Fibroblast of mammary gland (primary cell): Measurements from ENCODE around the gene CD2AP.

Source experiments
- DNase-seq: peaks from one replicate; pipeline ENCODE4 v3.0.0-alpha.2; 2010; ENCODE audit warnings: low read depth
- H3K4me3 ChIP-seq: 2 replicates; pipeline ENCODE4 v1.5.1; 2011; ENCODE audit warnings: low read depth, mild to moderate bottlenecking, low read length, moderate library complexity; ENCODE audit not compliant: control insufficient read depth
- TF ChIP-seq, protein P1 (sequence below): conservative IDR thresholded peaks from 2 replicates; pipeline ENCODE4 v1.5.1; 2011; ENCODE audit warnings: low read depth, low read length, inconsistent platforms; ENCODE audit not compliant: control insufficient read depth, insufficient read depth

CD2AP gene

DNA sequence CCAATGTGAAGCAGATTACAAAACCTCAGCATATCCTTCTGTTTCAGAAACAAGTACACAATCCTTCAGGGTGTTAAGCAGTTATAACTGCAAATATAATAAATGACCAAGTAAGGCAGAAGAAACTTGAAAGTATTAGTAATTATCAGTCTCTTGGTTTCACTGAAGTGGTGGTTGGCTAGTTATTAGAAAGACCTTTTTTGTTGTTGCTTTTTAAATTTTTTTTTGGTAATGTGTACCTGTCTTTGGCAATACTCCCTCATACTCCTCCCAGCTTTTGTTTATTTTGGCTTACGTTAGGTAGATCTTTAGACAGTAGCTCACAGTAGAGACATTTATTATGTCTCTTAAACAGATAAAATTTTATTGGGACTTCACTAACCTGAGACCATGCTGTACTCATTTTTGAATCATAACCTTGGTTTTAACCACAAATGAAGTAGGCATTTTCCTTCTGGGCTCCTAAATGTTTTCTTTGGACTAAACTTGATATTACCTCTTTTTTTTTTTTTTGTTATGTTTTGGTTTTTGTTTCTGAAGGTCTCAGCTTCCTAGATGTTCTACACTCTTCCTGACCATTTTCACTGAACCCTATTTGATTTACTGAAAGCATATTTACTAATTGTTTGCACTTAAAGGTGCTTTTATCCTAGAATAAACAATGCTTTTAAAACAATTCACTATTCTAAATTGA lies 6.4 kb downstream of the CD2AP start:
- peak; percentile 71 for DNase-seq
- TF ChIP-seq, protein P1, sequence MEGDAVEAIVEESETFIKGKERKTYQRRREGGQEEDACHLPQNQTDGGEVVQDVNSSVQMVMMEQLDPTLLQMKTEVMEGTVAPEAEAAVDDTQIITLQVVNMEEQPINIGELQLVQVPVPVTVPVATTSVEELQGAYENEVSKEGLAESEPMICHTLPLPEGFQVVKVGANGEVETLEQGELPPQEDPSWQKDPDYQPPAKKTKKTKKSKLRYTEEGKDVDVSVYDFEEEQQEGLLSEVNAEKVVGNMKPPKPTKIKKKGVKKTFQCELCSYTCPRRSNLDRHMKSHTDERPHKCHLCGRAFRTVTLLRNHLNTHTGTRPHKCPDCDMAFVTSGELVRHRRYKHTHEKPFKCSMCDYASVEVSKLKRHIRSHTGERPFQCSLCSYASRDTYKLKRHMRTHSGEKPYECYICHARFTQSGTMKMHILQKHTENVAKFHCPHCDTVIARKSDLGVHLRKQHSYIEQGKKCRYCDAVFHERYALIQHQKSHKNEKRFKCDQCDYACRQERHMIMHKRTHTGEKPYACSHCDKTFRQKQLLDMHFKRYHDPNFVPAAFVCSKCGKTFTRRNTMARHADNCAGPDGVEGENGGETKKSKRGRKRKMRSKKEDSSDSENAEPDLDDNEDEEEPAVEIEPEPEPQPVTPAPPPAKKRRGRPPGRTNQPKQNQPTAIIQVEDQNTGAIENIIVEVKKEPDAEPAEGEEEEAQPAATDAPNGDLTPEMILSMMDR: no peak

DNA sequence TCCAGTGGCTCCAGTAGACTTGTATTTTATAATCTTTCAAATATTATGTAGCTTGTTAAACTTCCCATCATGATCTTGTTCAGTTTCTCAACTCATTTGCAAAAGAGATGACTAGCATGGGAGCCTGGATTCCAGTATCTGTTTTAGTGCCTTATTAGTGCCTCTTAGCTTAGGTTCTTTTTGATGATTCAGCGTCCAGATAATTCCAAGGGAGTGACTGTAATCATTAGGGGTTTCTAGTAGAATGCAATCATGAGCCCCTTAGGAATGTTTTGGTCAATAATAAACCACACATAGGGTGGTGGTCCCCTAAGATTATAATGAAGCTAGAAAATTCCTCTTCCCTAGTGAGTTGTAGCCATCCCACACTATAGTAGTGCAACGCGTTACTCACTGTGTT lies 7.0 kb downstream of the CD2AP start:
- DNase-seq: peak; percentile 92
- H3K4me3 ChIP-seq: no peak overlapping the region
- TF ChIP-seq, protein P1: no peak

More for the DNA sequence above, 6.4 kb downstream of the CD2AP start:
- H3K4me3 ChIP-seq: no peak overlapping the region

DNA sequence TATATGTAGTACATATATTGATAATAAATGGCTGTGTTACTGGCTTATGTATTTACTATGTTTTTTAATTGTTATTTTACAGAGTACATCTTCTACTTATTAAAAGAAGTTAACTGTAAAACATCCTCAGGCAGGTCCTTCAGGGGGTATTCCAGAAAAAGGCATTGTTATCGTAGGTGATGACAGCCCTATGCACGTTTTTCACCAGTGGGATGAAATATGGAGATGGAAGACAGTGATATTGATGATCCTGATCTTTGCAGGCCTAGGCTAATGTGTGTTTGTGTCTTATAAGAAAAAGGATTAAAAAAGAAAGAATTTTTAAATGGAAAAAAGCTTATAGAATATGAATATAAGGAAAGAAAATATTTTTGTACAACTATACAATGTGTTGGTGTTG lies 7.5 kb downstream of the CD2AP start:
- DNase-seq: no peak
- no peak overlapping the region for H3K4me3 ChIP-seq
- TF ChIP-seq, protein P1: no peak

DNA sequence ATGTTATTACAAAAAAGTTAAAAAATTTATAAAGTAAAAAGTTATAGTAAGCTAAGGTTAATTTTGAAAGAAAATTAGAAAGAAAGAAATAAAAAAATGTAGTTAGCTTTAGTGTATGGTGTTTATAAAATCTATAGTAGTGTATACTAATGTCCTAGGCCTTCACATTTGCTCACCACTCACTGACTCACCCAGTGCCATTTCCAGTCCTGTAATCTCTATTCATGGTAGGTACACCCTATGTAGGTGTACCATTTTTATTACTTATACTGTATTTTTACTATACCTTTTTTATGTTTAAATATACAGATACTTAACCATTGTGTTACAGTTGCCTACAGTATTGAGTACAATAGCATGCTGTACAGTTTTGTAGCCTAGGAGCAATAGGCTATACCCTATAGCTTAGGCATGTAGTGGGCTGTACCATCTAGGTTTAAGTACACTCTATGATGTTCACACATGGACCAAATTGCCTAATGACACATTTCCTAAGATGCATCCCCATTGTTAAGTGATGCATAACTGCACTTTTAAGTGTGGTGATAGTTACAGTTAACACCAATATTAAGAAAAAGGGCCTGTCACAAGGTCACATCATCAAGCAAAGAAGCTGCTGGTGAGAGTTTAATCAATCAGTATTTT lies 8.0 kb downstream of the CD2AP start:
- DNase-seq: peak; percentile 8
- TF ChIP-seq, protein P1: no peak
- no peak overlapping the region for H3K4me3 ChIP-seq

DNA sequence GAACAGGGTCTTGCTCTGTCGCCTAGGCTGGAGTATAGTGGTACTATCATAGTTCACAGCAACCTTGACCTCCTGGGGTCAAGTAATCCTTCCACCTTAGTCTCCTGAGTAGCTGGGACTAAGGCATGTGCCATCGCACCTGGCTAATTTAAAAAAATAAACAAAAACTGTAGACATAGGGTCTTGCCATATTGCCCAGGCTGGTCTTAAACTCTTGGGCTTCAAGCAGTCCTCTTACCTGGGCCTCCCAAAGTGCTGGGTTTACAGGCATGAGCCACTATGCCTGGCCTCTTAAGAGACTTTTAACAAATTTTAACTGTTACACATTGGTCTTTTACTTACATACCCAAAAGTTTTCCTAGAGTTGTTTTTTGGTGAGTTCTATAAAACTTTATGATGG lies 12.4 kb downstream of the CD2AP start:
- TF ChIP-seq, protein P1: no peak
- DNase-seq: no peak
- no peak overlapping the region for H3K4me3 ChIP-seq

DNA sequence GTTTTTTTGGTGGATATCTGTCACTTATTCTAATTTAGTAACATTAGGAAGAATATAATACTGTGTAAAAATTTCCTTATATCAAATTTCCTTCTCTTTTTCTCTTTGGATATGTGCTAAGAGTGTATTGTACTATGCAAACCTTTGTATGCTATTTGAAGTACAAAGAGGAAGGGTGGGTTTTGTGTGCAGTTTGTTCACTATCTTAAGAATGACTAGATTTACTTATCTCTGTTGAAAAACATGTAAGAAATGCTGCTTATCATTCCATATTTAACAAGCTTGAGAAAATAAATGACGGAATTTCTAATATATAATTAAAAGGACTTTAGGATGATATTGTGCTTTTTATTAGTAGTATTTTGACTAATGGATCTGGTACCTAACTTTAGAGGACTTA lies 13.1 kb downstream of the CD2AP start:
- TF ChIP-seq, protein P1: no peak
- no peak for DNase-seq
- H3K4me3 ChIP-seq: no peak overlapping the region

DNA sequence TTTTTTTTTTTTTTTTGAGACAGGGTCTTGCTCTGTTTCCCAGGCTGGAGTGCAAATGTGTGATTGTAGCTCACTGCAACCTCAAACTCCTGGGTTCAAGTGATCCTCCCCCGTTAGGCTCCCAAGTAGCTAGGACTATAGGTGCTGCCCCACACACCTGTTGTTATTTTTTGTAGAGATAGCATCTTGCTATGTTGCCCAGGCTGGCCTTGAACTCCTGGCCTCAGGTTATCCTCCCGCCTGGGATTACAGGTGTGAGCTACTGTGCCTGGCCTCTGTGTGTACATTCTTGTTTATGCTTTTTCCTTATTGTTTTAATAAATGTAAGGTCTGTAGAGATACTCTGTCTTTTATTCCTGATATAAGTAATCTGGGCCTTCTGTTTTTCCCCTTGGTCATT lies 14.8 kb downstream of the CD2AP start:
- H3K4me3 ChIP-seq: no peak overlapping the region
- TF ChIP-seq, protein P1: no peak
- no peak for DNase-seq
